ENCODE data around the gene ZMYND10.

Gene ZMYND10

GRCh38 chr3:50297896-50298725, 47.4 kb downstream of the ZMYND10 start:
- H3K4me3 ChIP-seq (ENCODE audit: low read length), result peak overlapping the region; percentile 94
- DNase-seq (ENCODE audit: low read depth, low spot score), result no peak

GRCh38 chr3:50297384-50297775, 48.2 kb downstream of the ZMYND10 start:
- DNase-seq (ENCODE audit: low read depth, low spot score), result no peak
- H3K4me3 ChIP-seq (ENCODE audit: low read length), result no peak overlapping the region

- no peak overlapping the region for H3K4me3 ChIP-seq (ENCODE audit: low read length)
- DNase-seq (ENCODE audit: low read depth, low spot score), result no peak
These were observed 48.7 kb downstream of the ZMYND10 start for GRCh38 chr3:50296721-50297383.

GRCh38 chr3:50295553-50296431, 49.7 kb downstream of the ZMYND10 start:
- DNase-seq (ENCODE audit: low read depth, low spot score), result no peak
- H3K4me3 ChIP-seq (ENCODE audit: low read length), result no peak overlapping the region

GRCh38 chr3:50294492-50295403, 50.8 kb downstream of the ZMYND10 start:
- DNase-seq (ENCODE audit: low read depth, low spot score), result no peak
- no peak overlapping the region for H3K4me3 ChIP-seq (ENCODE audit: low read length)

- DNase-seq (ENCODE audit: low read depth, low spot score), result no peak
- H3K4me3 ChIP-seq (ENCODE audit: low read length), result no peak overlapping the region
These were observed 51.4 kb downstream of the ZMYND10 start for GRCh38 chr3:50294089-50294488.

- peak overlapping the region; percentile 99 for H3K4me3 ChIP-seq (ENCODE audit: low read length)
- DNase-seq (ENCODE audit: low read depth, low spot score), result no peak
These were observed 52.3 kb downstream of the ZMYND10 start for GRCh38 chr3:50293079-50293801.

GRCh38 chr3:50292159-50293078, 53.1 kb downstream of the ZMYND10 start, which contains the start of gene IFRD2:
TSS of gene IFRD2 (minus strand) at chr3:50292429. CDS start at chr3:50292274, 155 bp downstream.
- DNase-seq (ENCODE audit: low read depth, low spot score), result peak; percentile 97
- peak within 1 kb of the TSS; percentile 99 for H3K4me3 ChIP-seq (ENCODE audit: low read length)
